Common myeloid progenitor, CD34-positive (primary cell): Measurements from ENCODE around the gene ST14.

Source experiments
- CTCF ChIA-PET: fragments of 350-600 bp; sonication (Branson Sonifier 250); formaldehyde crosslinking; loops from one replicate; lab custom pipeline; 2021; ENCODE audit warnings: antibody characterized with exemption; lab: Charles Lee
- POLR2A ChIA-PET: fragments of 350-600 bp; sonication (Branson Sonifier 250); formaldehyde crosslinking; loops from one replicate; lab custom pipeline; 2021; ENCODE audit warnings: antibody characterized with exemption; lab: Charles Lee
- DNase-seq, 3 donors: peaks; one replicate each; pipeline versions ENCODE4 v3.0.0 to v3.0.0-alpha.2; 2013
- H3K27ac ChIP-seq, 2 experiments: 1 replicate in 1 of 2; 2 replicates in 1 of 2; pipeline ENCODE4 v1.7.0; 2013; ENCODE audit warnings: inconsistent platforms in 2 of 2, low read length in 2 of 2, mild to moderate bottlenecking in 2 of 2, low read depth in 1 of 2, moderate library complexity in 1 of 2; ENCODE audit not compliant: severe bottlenecking in 2 of 2, insufficient read depth in 1 of 2, poor library complexity in 1 of 2
- H3K27me3 ChIP-seq, 5 experiments: replicated peaks in 2 of 5; 1 replicate in 3 of 5; 2 replicates in 2 of 5; pipeline versions ENCODE4 v1.6.1 to v1.7.0; 2013; ENCODE audit warnings: low read length in 4 of 5, mild to moderate bottlenecking in 2 of 5, moderate library complexity in 2 of 5, inconsistent platforms in 1 of 5; ENCODE audit not compliant: insufficient read depth in 5 of 5, control insufficient read depth in 4 of 5
- H3K36me3 ChIP-seq, 4 experiments: 1 replicate in 2 of 4; 2 replicates in 2 of 4; pipeline versions ENCODE4 v1.6.1 to v1.7.0; 2013; ENCODE audit warnings: low read length in 3 of 4, control low read depth in 1 of 4, mild to moderate bottlenecking in 1 of 4; ENCODE audit not compliant: control insufficient read depth in 4 of 4, insufficient read depth in 4 of 4
- H3K4me1 ChIP-seq, 4 experiments: 1 replicate in 3 of 4; 2 replicates in 1 of 4; pipeline versions ENCODE4 v1.6.1 to v1.7.1; 2013; ENCODE audit warnings: low read length in 3 of 4, mild to moderate bottlenecking in 3 of 4, control low read depth in 1 of 4, inconsistent platforms in 1 of 4, moderate library complexity in 1 of 4; ENCODE audit not compliant: control insufficient read depth in 4 of 4, insufficient read depth in 4 of 4; ENCODE audit errors: control extremely low read depth in 1 of 4
- H3K4me3 ChIP-seq, 7 experiments: 1 replicate in 4 of 7; 2 replicates in 3 of 7; pipeline versions ENCODE4 v1.5.1 to v1.7.0; 2013; ENCODE audit warnings: mild to moderate bottlenecking in 7 of 7, low read length in 6 of 7, moderate library complexity in 6 of 7, inconsistent platforms in 2 of 7, low read depth in 2 of 7, control low read depth in 1 of 7; ENCODE audit not compliant: insufficient read depth in 4 of 7, control insufficient read depth in 1 of 7; ENCODE audit errors: extremely low read depth in 1 of 7
- H3K9me3 ChIP-seq, 5 experiments: 1 replicate in 4 of 5; 2 replicates in 1 of 5; pipeline versions ENCODE4 v1.6.1 to v1.7.1; 2013; ENCODE audit warnings: low read length in 4 of 5, mild to moderate bottlenecking in 2 of 5, inconsistent platforms in 1 of 5, low read depth in 1 of 5, moderate library complexity in 1 of 5; ENCODE audit not compliant: control insufficient read depth in 4 of 5, insufficient read depth in 2 of 5; ENCODE audit errors: control extremely low read depth in 1 of 5
- WGBS: methylation state at CpG from one replicate; pipeline ENCODE4 v1.1.5; 2013; ENCODE audit not compliant: insufficient coverage; 5-methylcytosine and 5-hydroxymethylcytosine counted together

ST14 gene

GRCh38 chr11:130175898-130176297 lies 16.3 kb downstream of the ST14 start:
- WGBS, result 95% methylated on average over 4 of the region's 5 CpGs
- no peak overlapping the region for H3K27ac ChIP-seq
- H3K27me3 ChIP-seq, result no peaks in the 10 kb centered on the region
- peaks cover 0 to 6% (median 0%) of the 10 kb centered on the region in 5 experiments for H3K9me3 ChIP-seq
- H3K4me3 ChIP-seq, result no peak overlapping the region
- H3K36me3 ChIP-seq, result no peaks in the 10 kb centered on the region
- ChIA-PET CTCF (no interaction called here), POLR2A (no interaction called here)
- DNase-seq, result no peak
- no peaks in the 10 kb centered on the region for H3K4me1 ChIP-seq

GRCh38 chr11:130177782-130178181 lies 18.2 kb downstream of the ST14 start:
- CTCF ChIA-PET, result no interaction called here
- H3K4me1 ChIP-seq, result no peaks in the 10 kb centered on the region
- WGBS, result 97% methylated on average over 9 of the region's 10 CpGs

GRCh38 chr11:130178441-130179339 lies 19.1 kb downstream of the ST14 start:
- peaks cover 0 to 6% (median 0%) of the 10 kb centered on the region in 5 experiments for H3K9me3 ChIP-seq
- H3K36me3 ChIP-seq, result no peaks in the 10 kb centered on the region
- H3K27ac ChIP-seq, result no peak overlapping the region
- H3K4me3 ChIP-seq, result no peak overlapping the region
- ChIA-PET CTCF (interaction anchor here (1.3 kb wide), 1 partner anchor 12 kb away, joined by 3 read pairs; no protein-coding TSS in a partner anchor), POLR2A (no interaction called here)
- 92% methylated on average over 11 of the region's 16 CpGs for WGBS
- no peaks in the 10 kb centered on the region for H3K4me1 ChIP-seq
- peaks cover 0 to 3% (median 0%) of the 10 kb centered on the region in 5 experiments for H3K27me3 ChIP-seq
- DNase-seq, result no peak

More at GRCh38 chr11:130177782-130178181, 18.2 kb downstream of the ST14 start:
- no peak overlapping the region for H3K27ac ChIP-seq
- no peaks in the 10 kb centered on the region for H3K36me3 ChIP-seq
- peaks cover 0 to 6% (median 0%) of the 10 kb centered on the region in 5 experiments for H3K9me3 ChIP-seq
- H3K4me3 ChIP-seq, result no peak overlapping the region
- no peak for DNase-seq
- H3K27me3 ChIP-seq, result peaks cover 0 to 3% (median 0%) of the 10 kb centered on the region in 5 experiments
- POLR2A ChIA-PET, result no interaction called here

- Histone ChIP-seq H3K9me3 (peaks cover 0 to 3% (median 0%) of the 10 kb centered on the region in 5 experiments), H3K4me1 (no peaks in the 10 kb centered on the region), H3K27ac (no peak overlapping the region), H3K36me3 (no peaks in the 10 kb centered on the region), H3K27me3 (peaks cover 0 to 3% (median 0%) of the 10 kb centered on the region in 5 experiments), H3K4me3 (no peak overlapping the region)
- 96% methylated on average over 19 of the region's 21 CpGs for WGBS
- DNase-seq, result no peak
- ChIA-PET POLR2A (no interaction called here), CTCF (interaction anchor here (1.3 kb wide), 1 partner anchor 12 kb away, joined by 3 read pairs; no protein-coding TSS in a partner anchor)
Measured at GRCh38 chr11:130179396-130180306, 20.1 kb downstream of the ST14 start.

GRCh38 chr11:130180491-130180890 lies 20.9 kb downstream of the ST14 start:
- Histone ChIP-seq H3K4me1 (no peaks in the 10 kb centered on the region), H3K27ac (no peak overlapping the region)
- WGBS, result 83% methylated on average over 4 of the region's 4 CpGs

GRCh38 chr11:130180896-130181294 lies 21.3 kb downstream of the ST14 start:
- 76% methylated on average over 4 of the region's 8 CpGs for WGBS
- CTCF ChIA-PET, result no interaction called here
- H3K4me1 ChIP-seq, result no peaks in the 10 kb centered on the region

More at GRCh38 chr11:130180491-130180890, 20.9 kb downstream of the ST14 start:
- no peak for DNase-seq
- Histone ChIP-seq H3K9me3 (no peaks in the 10 kb centered on the region), H3K4me3 (no peak overlapping the region), H3K27me3 (peaks cover 0 to 3% (median 0%) of the 10 kb centered on the region in 5 experiments), H3K36me3 (no peaks in the 10 kb centered on the region)
- ChIA-PET POLR2A (no interaction called here), CTCF (no interaction called here)

More at GRCh38 chr11:130180896-130181294, 21.3 kb downstream of the ST14 start:
- POLR2A ChIA-PET, result no interaction called here
- H3K27ac ChIP-seq, result no peak overlapping the region
- H3K4me3 ChIP-seq, result no peak overlapping the region
- H3K27me3 ChIP-seq, result peaks cover 0 to 3% (median 0%) of the 10 kb centered on the region in 5 experiments
- no peak for DNase-seq
- H3K36me3 ChIP-seq, result no peaks in the 10 kb centered on the region
- no peaks in the 10 kb centered on the region for H3K9me3 ChIP-seq
